ENCODE results near the gene LTA.
"Not testable (repeated sequence)": the region's sequence is repeated elsewhere in the genome, so short reads cannot be mapped to it uniquely, and the experiment has no call there.

Gene LTA

DNA sequence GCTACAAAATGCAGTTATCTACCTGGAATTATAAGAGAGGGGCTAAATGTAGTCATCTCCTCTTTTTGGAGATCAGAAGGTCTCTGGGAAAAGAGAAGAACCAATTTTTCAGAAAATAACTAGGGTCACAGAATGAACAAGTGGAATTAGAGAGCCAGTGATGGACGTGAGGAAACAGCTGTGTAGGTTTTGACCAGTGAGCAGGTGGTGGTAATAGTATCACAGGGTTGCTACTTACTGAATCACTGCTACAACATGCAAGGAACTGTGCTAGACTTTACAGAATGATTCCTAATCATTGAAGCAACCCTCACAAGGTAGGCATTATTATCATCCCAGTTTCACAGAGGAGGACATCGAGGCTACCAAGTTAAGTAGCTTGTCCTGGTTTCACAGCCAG lies 27.4 kb upstream of the LTA start:
- peaks cover 29% of the 10 kb centered on the region for H3K36me3 ChIP-seq (ENCODE audit: insufficient read depth, low read length)
- no peaks in the 10 kb centered on the region for H3K27me3 ChIP-seq (ENCODE audit: insufficient read depth, low read length)
- H3K27ac ChIP-seq (ENCODE audit: low read depth, low read length): no peak overlapping the region
- WGBS: 86% methylated on average over 2 of the region's 2 CpGs
- no peak overlapping the region for H3K4me3 ChIP-seq (ENCODE audit: low read length)
- peaks cover 18% of the 10 kb centered on the region for H3K4me1 ChIP-seq (ENCODE audit: insufficient read depth, low read length)
- H3K9ac ChIP-seq (ENCODE audit: low read depth, low read length): no peak overlapping the region
- no peaks in the 10 kb centered on the region for H3K9me3 ChIP-seq (ENCODE audit: insufficient read depth, low read depth, low read length)

GRCh38 chr6:31545291-31545690 lies 26.8 kb upstream of the LTA start:
- Histone ChIP-seq H3K4me1 (ENCODE audit: insufficient read depth, low read length) (peaks cover 12% of the 10 kb centered on the region), H3K9me3 (ENCODE audit: insufficient read depth, low read depth, low read length) (no peaks in the 10 kb centered on the region), H3K27ac (ENCODE audit: low read depth, low read length) (no peak overlapping the region), H3K4me3 (ENCODE audit: low read length) (no peak overlapping the region), H3K36me3 (ENCODE audit: insufficient read depth, low read length) (peaks cover 23% of the 10 kb centered on the region), H3K27me3 (ENCODE audit: insufficient read depth, low read length) (no peaks in the 10 kb centered on the region), H3K9ac (ENCODE audit: low read depth, low read length) (no peak overlapping the region)
- WGBS: 88% methylated on average over 7 of the region's 7 CpGs

GRCh38 chr6:31546339-31546957 lies 25.6 kb upstream of the LTA start, which contains the start of gene ATP6V1G2:
Gene ATP6V1G2, minus strand, starts transcription at chr6:31546608. Its CDS starts 49 bp downstream, at chr6:31546559.
- H3K27me3 ChIP-seq (ENCODE audit: insufficient read depth, low read length): no peaks in the 10 kb centered on the region
- H3K9me3 ChIP-seq (ENCODE audit: insufficient read depth, low read depth, low read length): no peaks in the 10 kb centered on the region
- H3K36me3 ChIP-seq (ENCODE audit: insufficient read depth, low read length): peaks cover 16% of the 10 kb centered on the region
- H3K27ac ChIP-seq (ENCODE audit: low read depth, low read length): peak within 1 kb of the TSS; percentile 74
- H3K4me3 ChIP-seq (ENCODE audit: low read length): peak within 1 kb of the TSS; percentile 60
- peaks cover 9% of the 10 kb centered on the region; the same call in 1 of the 2 replicates for H3K4me1 ChIP-seq (ENCODE audit: insufficient read depth, low read length)
- WGBS: 2% methylated on average over 11 of the region's 11 CpGs
- peak within 1 kb of the TSS; percentile 68 for H3K9ac ChIP-seq (ENCODE audit: low read depth, low read length)

- Histone ChIP-seq H3K4me3 (ENCODE audit: low read length) (peak within 1 kb of the TSS; percentile 60), H3K27ac (ENCODE audit: low read depth, low read length) (peak within 1 kb of the TSS; percentile 74), H3K36me3 (ENCODE audit: insufficient read depth, low read length) (peaks cover 16% of the 10 kb centered on the region), H3K27me3 (ENCODE audit: insufficient read depth, low read length) (no peaks in the 10 kb centered on the region), H3K9ac (ENCODE audit: low read depth, low read length) (peak within 1 kb of the TSS; percentile 68), H3K4me1 (ENCODE audit: insufficient read depth, low read length) (peaks cover 9% of the 10 kb centered on the region; the same call in 1 of the 2 replicates), H3K9me3 (ENCODE audit: insufficient read depth, low read depth, low read length) (no peaks in the 10 kb centered on the region)
- under 1% methylated on average over 22 of the region's 25 CpGs for WGBS
Measured at GRCh38 chr6:31546958-31547726, 24.9 kb upstream of the LTA start, which contains the start of gene NFKBIL1. Gene NFKBIL1, plus strand, starts transcription at chr6:31547608. Its CDS starts 87 bp downstream, at chr6:31547695.

- H3K27ac ChIP-seq (ENCODE audit: low read depth, low read length): peak overlapping the region; percentile 74
- H3K9ac ChIP-seq (ENCODE audit: low read depth, low read length): peak overlapping the region; percentile 68; the same call in 1 of the 2 replicates
- H3K9me3 ChIP-seq (ENCODE audit: insufficient read depth, low read depth, low read length): no peaks in the 10 kb centered on the region
- H3K4me1 ChIP-seq (ENCODE audit: insufficient read depth, low read length): peaks cover 8% of the 10 kb centered on the region; the same call in 1 of the 2 replicates
- H3K4me3 ChIP-seq (ENCODE audit: low read length): peak overlapping the region; percentile 60
- H3K27me3 ChIP-seq (ENCODE audit: insufficient read depth, low read length): no peaks in the 10 kb centered on the region
- 88% methylated on average over 22 of the region's 24 CpGs for WGBS
- peaks cover 16% of the 10 kb centered on the region for H3K36me3 ChIP-seq (ENCODE audit: insufficient read depth, low read length)
Measured at GRCh38 chr6:31547727-31548543, 24.2 kb upstream of the LTA start.

DNA sequence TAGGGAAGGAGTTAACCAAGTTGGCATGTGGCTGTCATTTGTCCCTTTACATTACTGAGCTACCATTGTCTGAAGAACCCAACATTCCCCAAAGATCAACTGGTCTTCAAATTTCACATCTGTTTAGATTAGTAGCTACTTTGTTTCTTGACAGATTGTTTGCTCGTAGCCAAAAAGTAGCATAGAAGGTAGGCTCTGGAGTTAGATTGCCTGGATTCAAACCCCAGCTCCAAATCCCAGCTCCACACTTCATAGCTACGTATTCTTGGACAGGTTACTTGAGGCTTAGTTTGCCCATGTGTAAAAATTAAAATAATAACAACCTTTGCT lies 23.6 kb upstream of the LTA start:
- Histone ChIP-seq H3K9me3 (ENCODE audit: insufficient read depth, low read depth, low read length) (no peaks in the 10 kb centered on the region), H3K27ac (ENCODE audit: low read depth, low read length) (no peak overlapping the region), H3K36me3 (ENCODE audit: insufficient read depth, low read length) (peaks cover 20% of the 10 kb centered on the region), H3K4me1 (ENCODE audit: insufficient read depth, low read length) (peaks cover 4% of the 10 kb centered on the region; the same call in 1 of the 2 replicates), H3K9ac (ENCODE audit: low read depth, low read length) (peak overlapping the region; percentile 68; the same call in 1 of the 2 replicates), H3K27me3 (ENCODE audit: insufficient read depth, low read length) (no peaks in the 10 kb centered on the region), H3K4me3 (ENCODE audit: low read length) (peak overlapping the region; percentile 60; the same call in 1 of the 2 replicates)
- WGBS: 100% methylated on average over 2 of the region's 2 CpGs

DNA sequence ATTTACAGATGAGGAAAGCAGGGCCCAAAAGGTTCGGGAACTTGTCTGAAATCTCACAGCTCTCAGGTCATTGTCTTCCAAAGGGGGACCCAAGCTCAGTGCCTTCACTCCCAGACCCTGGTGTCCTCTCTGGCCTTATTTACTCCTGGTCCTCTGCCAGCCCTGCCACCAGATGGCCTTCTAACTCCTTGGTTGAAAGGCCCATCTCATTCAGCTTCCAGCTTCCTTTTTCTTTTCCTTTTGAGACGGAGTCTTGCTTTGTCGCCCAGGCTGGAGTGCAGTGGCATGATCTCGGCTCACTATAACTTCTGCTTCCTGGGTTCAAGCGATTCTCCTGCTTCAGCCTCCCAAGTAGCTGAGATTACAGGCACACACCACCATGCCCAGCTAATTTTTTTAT lies 20.7 kb upstream of the LTA start:
- not testable (repeated sequence) for H3K27me3 ChIP-seq (ENCODE audit: insufficient read depth, low read length); H3K27ac ChIP-seq (ENCODE audit: low read depth, low read length); H3K4me3 ChIP-seq (ENCODE audit: low read length); H3K4me1 ChIP-seq (ENCODE audit: insufficient read depth, low read length); H3K9ac ChIP-seq (ENCODE audit: low read depth, low read length); H3K9me3 ChIP-seq (ENCODE audit: insufficient read depth, low read depth, low read length)
- H3K36me3 ChIP-seq (ENCODE audit: insufficient read depth, low read length): peaks cover 31% of the 10 kb centered on the region
- 81% methylated on average over 5 of the region's 5 CpGs for WGBS

DNA sequence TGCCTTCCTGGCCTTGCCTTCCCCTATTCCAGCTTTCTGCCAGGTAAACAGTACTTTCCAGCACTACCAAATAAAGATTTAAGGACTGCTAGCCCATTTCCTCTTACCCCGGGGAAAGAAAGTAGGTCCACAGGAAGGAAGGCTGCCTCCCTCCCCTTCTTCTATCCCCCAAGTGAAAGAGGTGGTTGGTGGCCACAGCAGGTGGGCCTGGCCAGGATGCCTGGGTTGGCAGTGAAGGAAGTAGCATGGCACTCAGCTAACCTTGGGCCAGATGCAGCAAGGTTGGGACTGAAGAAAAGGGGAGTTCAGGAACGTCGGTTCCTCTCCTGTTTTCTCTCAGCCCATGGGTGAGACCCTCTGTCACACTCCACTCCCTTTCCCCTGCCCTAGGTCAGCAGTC lies 15.8 kb upstream of the LTA start:
- Histone ChIP-seq H3K4me3 (ENCODE audit: low read length) (no peak overlapping the region), H3K27ac (ENCODE audit: low read depth, low read length) (no peak overlapping the region), H3K4me1 (ENCODE audit: insufficient read depth, low read length) (peaks cover 15% of the 10 kb centered on the region; the same call in 1 of the 2 replicates), H3K9me3 (ENCODE audit: insufficient read depth, low read depth, low read length) (no peaks in the 10 kb centered on the region), H3K27me3 (ENCODE audit: insufficient read depth, low read length) (no peaks in the 10 kb centered on the region), H3K9ac (ENCODE audit: low read depth, low read length) (no peak overlapping the region), H3K36me3 (ENCODE audit: insufficient read depth, low read length) (peaks cover 46% of the 10 kb centered on the region)
- 84% methylated on average over 3 of the region's 3 CpGs for WGBS

GRCh38 chr6:31557443-31558317 lies 14.4 kb upstream of the LTA start:
- H3K4me3 ChIP-seq (ENCODE audit: low read length): no peak overlapping the region
- no peak overlapping the region for H3K9ac ChIP-seq (ENCODE audit: low read depth, low read length)
- H3K27me3 ChIP-seq (ENCODE audit: insufficient read depth, low read length): no peaks in the 10 kb centered on the region
- 88% methylated on average over 24 of the region's 24 CpGs for WGBS
- no peaks in the 10 kb centered on the region for H3K9me3 ChIP-seq (ENCODE audit: insufficient read depth, low read depth, low read length)
- no peak overlapping the region for H3K27ac ChIP-seq (ENCODE audit: low read depth, low read length)
- peaks cover 15% of the 10 kb centered on the region; the same call in 1 of the 2 replicates for H3K4me1 ChIP-seq (ENCODE audit: insufficient read depth, low read length)
- peaks cover 46% of the 10 kb centered on the region for H3K36me3 ChIP-seq (ENCODE audit: insufficient read depth, low read length)

DNA sequence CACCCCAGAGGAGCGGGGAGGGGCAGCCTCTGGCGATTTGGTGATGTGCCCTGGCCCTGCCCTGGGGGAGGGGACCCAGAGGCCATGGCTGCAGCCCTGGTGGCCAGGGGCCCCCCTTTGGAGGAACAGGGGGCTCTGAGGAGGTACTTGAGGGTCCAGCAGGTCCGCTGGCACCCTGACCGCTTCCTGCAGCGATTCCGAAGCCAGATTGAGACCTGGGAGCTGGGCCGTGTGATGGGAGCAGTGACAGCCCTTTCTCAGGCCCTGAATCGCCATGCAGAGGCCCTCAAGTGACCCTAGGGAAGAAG lies 13.8 kb upstream of the LTA start:
- peaks cover 44% of the 10 kb centered on the region for H3K36me3 ChIP-seq (ENCODE audit: insufficient read depth, low read length)
- no peaks in the 10 kb centered on the region for H3K27me3 ChIP-seq (ENCODE audit: insufficient read depth, low read length)
- no peaks in the 10 kb centered on the region for H3K9me3 ChIP-seq (ENCODE audit: insufficient read depth, low read depth, low read length)
- H3K4me3 ChIP-seq (ENCODE audit: low read length): no peak overlapping the region
- no peak overlapping the region for H3K27ac ChIP-seq (ENCODE audit: low read depth, low read length)
- no peak overlapping the region for H3K9ac ChIP-seq (ENCODE audit: low read depth, low read length)
- H3K4me1 ChIP-seq (ENCODE audit: insufficient read depth, low read length): peaks cover 15% of the 10 kb centered on the region; the same call in 1 of the 2 replicates
- WGBS: 92% methylated on average over 8 of the region's 8 CpGs

Measured in HUES64 (cell line).